Activated CD4-positive, CD25-positive, alpha-beta regulatory T cell treated with anti-CD3 and anti-CD28 coated beads, Interleukin-2, amount 50 U/mL, for 16 hours (primary cell): Measurements from ENCODE around the gene ERICH4.

ENCODE experiments used
- DNase-seq: peaks from one replicate; pipeline ENCODE4 v3.0.0-alpha.2; 2020; ENCODE audit warnings: low read depth, low spot score

ERICH4 gene

DNA sequence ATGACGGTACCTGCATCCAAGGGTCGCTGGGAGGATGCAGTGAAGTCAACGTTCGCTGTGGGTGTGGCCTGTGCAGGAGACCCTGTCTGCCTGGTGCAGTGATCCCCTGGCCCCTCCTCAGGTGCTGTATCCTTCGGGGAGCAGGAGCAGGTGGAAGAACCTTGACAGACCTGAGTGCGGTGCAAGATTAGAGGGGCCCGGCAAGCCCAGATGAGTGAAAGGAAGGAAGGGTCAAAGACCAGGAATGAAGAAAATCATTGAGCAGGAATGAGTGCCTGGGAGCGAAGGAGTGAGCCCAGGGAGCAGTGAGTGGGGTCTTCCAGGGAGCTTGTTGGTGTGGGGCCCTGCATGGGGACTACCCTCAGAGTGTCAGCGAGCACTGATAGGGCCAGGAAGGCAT is 28.5 kb upstream of the ERICH4 start:
- no peak for DNase-seq

DNA sequence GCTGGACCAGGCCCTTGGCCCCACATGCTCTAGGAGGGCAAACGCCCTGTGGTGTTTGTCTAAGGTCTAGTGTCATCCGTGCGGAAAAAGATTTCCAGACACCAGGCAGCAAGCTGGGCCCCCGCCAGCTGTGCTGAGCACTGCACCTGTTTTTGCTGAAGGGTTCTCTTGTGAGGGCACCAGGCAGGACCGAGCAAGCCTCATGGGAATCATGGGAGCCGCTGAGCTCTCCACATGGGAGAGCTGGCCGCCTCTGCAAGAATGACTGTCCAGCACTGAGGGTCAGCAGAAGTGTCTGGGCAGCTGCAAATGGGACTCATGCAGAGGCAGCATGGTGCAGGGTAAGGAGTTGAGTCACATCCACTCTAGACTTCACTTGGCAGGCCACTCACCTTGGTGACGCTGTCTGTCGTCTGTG is 27.8 kb upstream of the ERICH4 start:
- DNase-seq: no peak

DNA sequence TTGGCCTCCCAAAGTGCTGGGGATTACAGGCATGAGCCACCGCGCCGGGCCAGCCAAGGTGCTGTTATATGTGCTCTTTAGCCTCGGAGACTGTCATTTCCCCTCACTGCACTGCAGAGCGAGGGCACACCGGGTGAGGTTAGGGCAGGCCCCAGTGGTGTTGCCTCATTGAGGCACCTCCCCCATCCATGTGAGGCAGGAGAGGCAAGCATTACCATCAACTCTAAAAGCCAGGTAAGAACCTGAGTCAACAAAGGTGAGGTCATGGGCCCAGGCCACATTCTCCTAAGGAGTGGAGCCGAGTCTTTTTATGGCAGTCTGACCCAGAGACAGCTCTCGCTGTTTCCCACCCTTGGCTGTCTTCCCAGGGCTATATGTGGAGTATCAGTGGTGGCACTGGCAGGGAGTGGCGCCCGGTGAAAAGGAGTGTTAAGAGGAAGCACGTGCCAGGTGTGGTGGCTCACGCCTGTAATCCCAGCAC is 26.7 kb upstream of the ERICH4 start:
- DNase-seq: no peak

DNA sequence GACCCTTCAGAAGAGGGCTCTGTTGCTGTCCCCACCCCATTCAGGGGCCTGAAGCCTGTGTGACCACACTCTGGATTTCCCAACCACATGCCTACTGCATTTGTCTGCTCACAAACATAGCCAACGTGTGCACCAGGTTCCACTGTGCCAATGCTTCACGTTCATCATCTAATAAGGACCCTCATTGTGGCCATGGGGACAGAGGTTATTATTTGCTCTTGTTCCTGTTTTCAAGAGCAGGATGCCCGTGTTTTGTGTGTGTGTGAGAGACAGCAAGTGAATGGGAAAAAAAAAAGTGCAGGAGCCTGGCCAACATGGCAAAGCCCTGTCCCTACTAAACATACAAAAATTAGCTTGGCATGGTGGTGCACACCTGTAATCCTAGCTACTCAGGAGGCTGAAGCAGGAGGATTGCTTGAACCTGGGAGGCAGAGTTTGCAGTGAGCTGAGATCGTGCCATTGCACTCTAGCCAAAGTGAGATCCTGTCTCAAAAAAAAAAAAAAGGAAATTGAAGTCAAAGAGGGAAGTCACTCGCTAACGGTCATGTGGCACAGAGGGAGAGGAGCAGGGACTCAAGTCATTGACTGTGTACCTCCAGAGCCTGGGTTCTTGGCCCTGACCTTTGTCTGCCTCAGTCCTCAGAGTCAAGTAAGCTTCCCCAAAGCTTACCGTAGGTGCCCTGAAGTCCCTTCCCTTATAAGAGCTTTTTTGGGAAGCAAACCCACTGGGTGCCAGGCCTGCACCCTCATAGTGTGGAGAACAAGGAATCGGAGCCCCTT is 22.7 kb upstream of the ERICH4 start:
- no peak for DNase-seq

DNA sequence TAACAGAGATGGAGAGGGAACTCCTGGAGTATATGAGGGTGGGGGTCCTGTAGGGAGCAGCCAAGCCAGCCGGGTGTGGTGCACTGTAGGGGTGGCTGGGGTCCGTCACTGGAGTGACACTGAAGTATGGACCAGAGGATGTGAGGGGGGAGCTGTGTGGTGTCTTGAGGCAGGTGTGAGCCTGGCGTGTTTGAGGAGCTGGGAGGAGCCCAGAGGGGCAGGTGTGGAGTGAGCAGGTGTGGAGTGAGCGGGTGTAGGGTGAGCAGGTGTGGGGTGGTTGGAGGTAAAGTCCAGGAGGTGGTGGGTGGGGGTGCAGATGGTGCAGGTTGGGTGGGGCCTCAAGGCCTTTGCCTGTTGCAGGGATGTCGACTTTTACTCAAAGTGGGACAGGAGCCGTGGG is 21.6 kb upstream of the ERICH4 start:
- no peak for DNase-seq

DNA sequence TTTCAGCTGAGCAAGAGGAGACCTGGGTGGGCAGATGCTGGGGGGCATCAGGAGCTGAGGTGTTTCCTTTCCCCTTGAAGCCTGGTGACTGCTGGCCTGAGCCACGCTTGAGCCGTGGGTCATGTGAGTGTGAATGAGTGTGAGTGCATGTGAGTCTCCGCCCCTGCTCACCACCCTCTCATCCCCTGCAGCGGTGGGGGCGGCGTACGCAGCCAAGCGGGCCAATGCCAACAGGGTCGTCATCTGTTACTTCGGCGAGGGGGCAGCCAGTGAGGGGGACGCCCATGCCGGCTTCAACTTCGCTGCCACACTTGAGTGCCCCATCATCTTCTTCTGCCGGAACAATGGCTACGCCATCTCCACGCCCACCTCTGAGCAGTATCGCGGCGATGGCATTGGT is 21.0 kb upstream of the ERICH4 start:
- no peak for DNase-seq

- DNase-seq: no peak
These were observed 20.5 kb upstream of the ERICH4 start for GRCh38 chr19:41422456-41422855.

- DNase-seq: no peak
These were observed 20.0 kb upstream of the ERICH4 start for GRCh38 chr19:41422955-41423354.

GRCh38 chr19:41424335-41425173 is 18.4 kb upstream of the ERICH4 start:
- no peak for DNase-seq

DNA sequence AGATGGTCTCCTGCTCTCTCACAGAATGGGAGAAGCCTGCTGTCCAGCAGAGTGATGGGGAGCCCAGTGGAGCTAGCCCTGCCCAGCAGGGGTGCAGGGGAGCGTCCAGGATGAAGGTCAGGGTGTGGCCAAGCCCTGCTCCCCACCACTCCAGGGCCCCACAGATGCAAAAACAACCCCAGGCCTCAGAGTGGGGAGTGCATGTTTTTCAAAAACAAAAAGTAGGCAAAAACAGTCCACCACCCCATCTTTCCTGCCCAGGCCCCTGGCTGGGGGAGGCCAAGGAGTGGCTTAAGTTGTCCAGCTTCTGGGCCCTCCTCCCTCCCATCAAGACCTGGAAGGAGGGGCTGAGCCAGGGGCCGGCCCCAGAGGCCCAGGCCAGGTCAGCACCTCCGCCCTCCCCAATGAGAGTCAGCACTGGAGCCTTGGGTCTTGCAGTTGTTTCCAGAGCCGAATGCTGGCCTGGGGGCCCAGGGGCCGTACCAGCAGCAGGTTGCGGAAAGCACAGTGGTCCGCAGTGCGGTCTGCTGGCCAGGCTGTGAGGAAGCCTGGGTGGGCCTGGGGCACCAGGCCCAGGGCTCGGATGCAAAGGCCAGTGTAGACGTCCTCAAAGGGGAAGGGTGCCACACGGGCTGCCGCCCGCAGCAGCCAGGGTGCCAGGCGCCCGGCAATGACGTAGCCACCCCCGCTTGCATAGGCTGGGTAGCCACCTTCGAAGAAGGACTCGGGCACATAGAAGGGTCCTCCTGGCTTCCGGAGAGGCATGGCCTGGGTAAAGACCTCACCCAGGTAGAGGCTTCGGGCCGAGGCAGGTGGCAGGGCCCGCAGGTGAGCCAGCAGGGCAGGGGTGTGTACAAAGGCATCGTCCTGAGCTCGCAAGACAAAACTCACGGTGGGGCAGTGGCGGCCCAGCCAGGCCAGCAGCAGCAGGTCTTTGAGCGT is 17.5 kb upstream of the ERICH4 start:
- no peak for DNase-seq

DNA sequence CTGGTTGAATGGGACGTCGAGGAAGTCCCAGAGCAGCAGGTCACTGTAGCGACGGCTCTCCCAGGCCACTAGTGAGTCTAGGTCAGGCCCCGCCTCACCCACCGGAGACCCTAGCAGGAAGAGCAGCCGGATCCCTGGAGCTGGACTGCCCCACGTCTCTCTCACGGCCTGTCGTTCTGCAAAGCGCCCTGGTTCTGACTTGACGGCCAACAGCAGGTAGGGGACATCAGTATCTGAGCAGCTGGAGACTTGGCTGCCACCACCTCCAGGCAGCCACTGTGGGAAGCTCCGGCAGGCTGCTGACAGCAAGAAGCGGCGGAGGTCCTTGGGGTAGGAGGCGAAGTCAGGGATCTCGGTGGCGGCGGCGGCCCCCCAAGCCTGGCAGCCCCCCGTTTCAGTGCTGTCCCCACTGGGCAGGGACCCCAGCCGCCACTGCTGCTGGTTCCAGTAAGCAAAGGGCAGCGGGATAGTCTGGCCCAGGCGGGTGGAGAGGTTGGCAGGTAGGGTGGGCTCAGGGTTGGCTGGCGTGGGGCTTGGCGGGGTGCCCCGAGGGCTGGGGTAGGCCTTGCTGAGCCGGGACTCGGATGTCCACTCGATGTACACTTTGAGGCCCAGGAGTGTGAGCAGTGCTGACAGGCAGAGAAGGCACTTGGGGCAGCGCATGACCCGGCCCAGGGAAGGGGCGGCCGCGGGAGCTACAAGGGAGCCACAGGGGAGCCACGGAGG is 16.7 kb upstream of the ERICH4 start:
- no peak for DNase-seq

GRCh38 chr19:41426952-41427646 is 15.9 kb upstream of the ERICH4 start, which contains the start of gene B3GNT8:
Gene B3GNT8 (minus strand): TSS chr19:41427374. CDS start chr19:41426778, 596 bp downstream.
- DNase-seq: no peak

DNA sequence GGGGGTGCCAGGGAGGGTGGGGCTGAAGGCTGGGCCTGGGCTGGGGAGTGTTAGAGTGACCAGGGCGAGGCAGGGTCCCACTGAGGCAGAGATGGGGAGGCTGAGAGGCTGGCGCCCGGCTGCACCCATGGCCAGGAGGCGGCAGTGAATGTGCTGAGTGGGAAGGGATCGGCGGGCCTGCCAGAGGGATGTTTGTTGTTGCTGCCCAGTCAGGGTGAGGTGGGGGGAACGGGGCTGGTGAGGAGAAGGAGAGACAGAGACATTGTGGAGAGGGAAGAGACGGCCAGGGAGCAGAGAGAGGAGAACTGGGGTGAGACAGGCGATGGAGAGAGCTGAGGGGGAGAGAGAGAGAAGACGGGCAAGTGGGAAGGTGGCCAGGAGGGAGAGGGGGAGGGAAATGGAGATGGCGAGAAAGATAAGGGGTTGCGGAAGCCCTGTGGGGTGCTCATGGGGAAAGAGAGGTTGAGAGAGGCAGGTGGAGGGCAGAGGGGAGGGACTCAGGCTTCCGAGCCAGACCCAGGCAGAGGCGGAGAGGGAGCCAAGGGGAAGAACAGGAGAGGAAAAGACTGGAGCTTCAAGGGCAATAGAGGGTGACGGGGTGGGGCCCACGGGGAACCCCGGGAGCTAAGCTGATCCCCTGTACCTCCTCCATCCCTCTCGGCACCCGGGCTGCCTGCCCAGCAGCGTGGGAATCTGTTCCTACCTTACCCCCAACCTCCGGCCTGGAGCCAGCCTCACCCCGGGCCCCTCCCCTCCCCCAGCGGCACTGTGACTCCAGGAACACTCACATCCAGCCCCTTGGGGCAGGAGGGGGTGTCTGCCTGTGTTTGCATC is 15.1 kb upstream of the ERICH4 start:
- DNase-seq: no peak

- no peak for DNase-seq
These were observed 14.5 kb upstream of the ERICH4 start for GRCh38 chr19:41428481-41428859.

DNA sequence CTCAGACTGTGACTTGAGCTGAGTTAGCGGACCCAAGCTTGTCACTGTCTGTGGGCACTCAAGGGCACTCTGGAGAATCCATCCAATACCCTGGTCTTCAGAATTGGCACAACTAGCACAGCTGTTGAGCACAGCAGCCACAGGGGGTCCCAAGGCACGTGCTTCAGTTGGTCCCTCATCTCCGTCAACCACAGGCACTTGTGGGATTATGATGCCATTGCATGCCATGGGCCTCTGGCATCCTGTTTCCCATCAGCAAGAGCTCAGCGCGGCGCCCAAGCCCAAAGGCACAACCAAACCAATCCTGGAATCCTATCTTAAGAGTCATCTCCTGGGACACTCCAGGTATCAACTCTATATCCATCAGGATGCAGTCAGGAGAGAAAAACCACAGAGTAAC is 12.0 kb upstream of the ERICH4 start:
- DNase-seq: no peak

- DNase-seq: no peak
These were observed 11.2 kb upstream of the ERICH4 start for GRCh38 chr19:41431426-41432386.

DNA sequence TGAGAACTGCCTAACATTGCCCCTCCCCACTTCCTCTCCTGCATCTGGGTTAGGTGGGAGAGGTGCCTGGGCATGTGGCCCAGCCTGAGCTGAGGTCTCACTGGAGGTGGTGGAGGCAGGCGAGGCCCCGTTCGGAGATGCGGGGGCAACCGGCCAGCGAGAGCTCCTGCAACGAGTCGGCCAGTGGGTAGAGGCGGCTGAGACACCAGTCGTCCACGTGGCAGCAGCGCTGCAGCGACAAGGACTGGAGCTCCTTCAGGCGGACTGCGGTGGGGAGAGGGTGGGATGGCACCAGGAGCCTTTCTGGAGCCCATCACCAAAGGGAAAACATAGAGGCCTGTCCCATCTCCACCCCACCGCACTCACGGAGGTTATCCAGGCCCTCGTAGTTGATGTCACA is 9.8 kb upstream of the ERICH4 start:
- DNase-seq: no peak

- DNase-seq: no peak
These were observed 8.5 kb upstream of the ERICH4 start for GRCh38 chr19:41434450-41434849.
